GM12878 (cell line): ENCODE data around the gene CHST13. TPM values are rescaled to one million over a fixed set of nuclear protein-coding genes. Genes with fewer than 3 reads are reported as not detected.

Experiments
- ATAC-seq: fragments of 200-7000 bp; cut with Tn5 transposase; 3 replicates; pipeline ENCODE4 v1.9.1; 2020; ENCODE audit warnings: mild to moderate bottlenecking, moderate library complexity
- Bru-seq: library from RNA; stranded (reverse); fragments of 400-500 nt; gene quantifications from one replicate; lab custom pipeline; 2021; lab: Mats Ljungman, UMichigan
- BruChase-seq, 2 experiments: library from RNA; stranded (reverse); fragments of 400-500 nt; gene quantifications; one replicate each; lab custom pipeline; 2021; lab: Mats Ljungman, UMichigan
- BruUV-seq: library from RNA; stranded (reverse); fragments of 400-500 nt; replicated peaks from 2 replicates; lab custom pipeline; 2021; lab: Mats Ljungman, UMichigan
- CTCF ChIA-PET: fragments of 300-600 bp; sonication (Branson Sonifier 250); formaldehyde crosslinking; extraction: SDS; loops from one replicate; lab custom pipeline; 2021; ENCODE audit warnings: inconsistent platforms; lab: Yijun Ruan, JAX
- POLR2A ChIA-PET: fragments of 350-600 bp; formaldehyde crosslinking; extraction: SDS; loops from one replicate; lab custom pipeline; 2021; ENCODE audit warnings: inconsistent platforms; lab: Charles Lee
- RAD21 ChIA-PET: fragments of 300-600 bp; sonication (Branson Sonifier 250); formaldehyde crosslinking; loops from one replicate; lab custom pipeline; 2023; ENCODE audit warnings: antibody characterized with exemption; ENCODE audit not compliant: unreplicated experiment; lab: Charles Lee
- SMC1A ChIA-PET: fragments of 300-600 bp; sonication (Branson Sonifier 250); formaldehyde crosslinking; loops from one replicate; lab custom pipeline; 2023; ENCODE audit not compliant: unreplicated experiment, uncharacterized antibody; lab: Charles Lee
- DNase-seq: peaks from one replicate; pipeline ENCODE4 v3.0.0-alpha.2; 2011; ENCODE audit warnings: low read depth, low spot score
- FAIRE-seq: peaks from 3 replicates; lab custom pipeline; 2011; peaks lifted over from hg19 to GRCh38; lab: Jason Lieb, UNC
- H2AFZ ChIP-seq: 2 replicates; pipeline ENCODE4 v1.6.0; 2011; ENCODE audit warnings: low read depth, low read length, control low read depth; ENCODE audit not compliant: control insufficient read depth
- H3K27ac ChIP-seq: 2 replicates; pipeline ENCODE4 v1.5.1; 2011; ENCODE audit warnings: control low read depth; ENCODE audit not compliant: control insufficient read depth, insufficient read depth
- H3K27me3 ChIP-seq, 2 experiments: replicated peaks in 1 of 2; 2 replicates each; pipeline versions ENCODE4 v1.6.0 to v1.6.1; 2011; ENCODE audit warnings: low read length in 1 of 2; ENCODE audit not compliant: control insufficient read depth in 2 of 2, insufficient read depth in 2 of 2
- H3K36me3 ChIP-seq, 2 experiments: 2 replicates each; pipeline ENCODE4 v1.5.1; 2011; ENCODE audit warnings: low read length in 1 of 2; ENCODE audit not compliant: control insufficient read depth in 2 of 2, insufficient read depth in 2 of 2
- H3K4me1 ChIP-seq: 2 replicates; pipeline ENCODE4 v1.6.1; 2011; ENCODE audit warnings: mild to moderate bottlenecking, low read length, moderate library complexity, mixed read lengths; ENCODE audit not compliant: control insufficient read depth, insufficient read depth
- H3K4me2 ChIP-seq: 2 replicates; pipeline ENCODE4 v1.6.0; 2011; ENCODE audit warnings: control low read depth; ENCODE audit not compliant: control insufficient read depth, insufficient read depth
- H3K4me3 ChIP-seq: fragments of 200-600 bp; sonication (generic); 2 replicates; pipeline ENCODE4 v1.5.1; 2016
- H3K79me2 ChIP-seq: 2 replicates; pipeline ENCODE4 v1.6.0; 2011; ENCODE audit warnings: low read length; ENCODE audit not compliant: control insufficient read depth, insufficient read depth
- H3K9ac ChIP-seq: 2 replicates; pipeline ENCODE4 v1.8.0; 2011; ENCODE audit warnings: low read length, control low read depth, mixed read lengths; ENCODE audit not compliant: control insufficient read depth, insufficient read depth
- H3K9me3 ChIP-seq: replicated peaks from 3 replicates; pipeline ENCODE4 v1.5.1; 2011; ENCODE audit warnings: mild to moderate bottlenecking, low read length; ENCODE audit not compliant: control insufficient read depth, insufficient read depth
- H4K20me1 ChIP-seq: 2 replicates; pipeline ENCODE4 v1.6.0; 2011; ENCODE audit not compliant: control insufficient read depth, insufficient read depth
- ASH2L ChIP-seq: fragments of 300-600, 200-600 bp; sonication (generic); IDR thresholded peaks from 2 replicates; pipeline ENCODE4 v1.6.1; 2017; ENCODE audit warnings: low read depth, mild to moderate bottlenecking, borderline replicate concordance
- BACH1 ChIP-seq: fragments of 450-650 bp; IDR thresholded peaks from 2 replicates; pipeline ENCODE4 v1.6.1; 2017; ENCODE audit warnings: mild to moderate bottlenecking, borderline replicate concordance
- EZH2 ChIP-seq: IDR thresholded peaks from 2 replicates; pipeline ENCODE4 v1.6.1; 2012; ENCODE audit warnings: low read depth, mild to moderate bottlenecking, control low read depth, inconsistent platforms, low read length, borderline replicate concordance; ENCODE audit not compliant: control insufficient read depth
- RFX5 ChIP-seq: IDR thresholded peaks from 2 replicates; pipeline ENCODE4 v1.6.1; 2011; ENCODE audit warnings: low read depth, low read length, improper control_type of control experiment
- SREBF2 ChIP-seq: IDR thresholded peaks from 2 replicates; pipeline ENCODE4 v1.6.1; 2012; ENCODE audit warnings: mild to moderate bottlenecking, low read length
- STAT3 ChIP-seq: IDR thresholded peaks from 2 replicates; pipeline ENCODE4 v1.6.1; 2011; ENCODE audit warnings: low read depth, low read length, improper control_type of control experiment
- ZBED1 ChIP-seq: IDR thresholded peaks from 2 replicates; pipeline ENCODE4 v1.6.1; 2016; ENCODE audit warnings: borderline replicate concordance
- WGBS: methylation state at CpG from one replicate; pipeline ENCODE4 v1.1.6; 2016; ENCODE audit warnings: low lambda C conversion rate; ENCODE audit not compliant: insufficient replicate concordance, insufficient coverage; ENCODE audit errors: missing lambda C conversion rate; 5-methylcytosine and 5-hydroxymethylcytosine counted together
- in situ Hi-C: fragments of 300-500 bp; cut with MboI; formaldehyde crosslinking; loops from 9 replicates; pipeline ENCODE4 v1.14.3; 2018; ENCODE audit warnings: mixed read lengths
- intact Hi-C: fragments of 100-400 bp; cut with micrococcal nuclease; formaldehyde crosslinking; loops from one replicate; pipeline ENCODE4 v1.14.2; 2022; ENCODE audit not compliant: unreplicated experiment
- long read RNA-seq, 2 experiments: library from polyadenylated mRNA; unstranded; transcript quantifications; one replicate each; pipeline ENCODE4 v2.0.0, GENCODE V29; 2019 to 2020
- polyA minus RNA-seq, 3 experiments: library from RNA; depleted of rRNA, polyadenylated mRNA; stranded (reverse); fragments of >200 nt; gene quantifications; 2 replicates each; pipeline ENCODE4 v1.2.3, GENCODE V29; 2011
- polyA plus RNA-seq, 11 experiments: library from polyadenylated mRNA; depleted of rRNA in 4 of 11; unstranded in 6 of 11; stranded (reverse) in 5 of 11; fragments of >200 nt; fragmentation: Nextera tagmentation in 4 of 11; fragmentation: Illumina TruSeq in 1 of 11; extraction: Ambion mirVana in 4 of 11; extraction: Trizol in 1 of 11; gene quantifications; 1 replicate in 1 of 11; 2 replicates in 10 of 11; pipeline versions ENCODE4 v1.2.1 to v1.2.3, GENCODE V29; 2011 to 2016; ENCODE audit warnings: inconsistent platforms in 2 of 11, missing spikeins in 2 of 11, low read depth in 1 of 11
- total RNA-seq, 4 experiments: library from RNA; depleted of rRNA in 3 of 4; stranded (reverse); fragments of >200 nt in 3 of 4; fragmentation: Illumina TruSeq in 1 of 4; extraction: Trizol in 1 of 4; gene quantifications; 2 replicates each; pipeline versions ENCODE4 v1.2.1 to v1.2.3, GENCODE V29; 2013 to 2021
- TF ChIP-seq, protein P1 (sequence below): fragments of 450-650 bp; IDR thresholded peaks from 2 replicates; pipeline ENCODE4 v1.6.1; 2018; ENCODE audit warnings: borderline replicate concordance, mild to moderate bottlenecking; ENCODE audit not compliant: partially characterized antibody
- TF ChIP-seq, protein P2 (sequence below): IDR thresholded peaks from 2 replicates; pipeline ENCODE4 v1.6.1; 2012; ENCODE audit warnings: low read depth, low read length, improper control_type of control experiment
- TF ChIP-seq, protein P3 (sequence below): fragments of 450-650 bp; IDR thresholded peaks from 2 replicates; pipeline ENCODE4 v1.6.1; 2017; ENCODE audit warnings: antibody characterized with exemption, mild to moderate bottlenecking, moderate library complexity
- TF ChIP-seq, protein P4 (sequence below): fragments of 450-650 bp; IDR thresholded peaks from 2 replicates; pipeline ENCODE4 v1.6.1; 2017; ENCODE audit warnings: low read depth, mild to moderate bottlenecking, moderate library complexity

Gene CHST13, protein sequence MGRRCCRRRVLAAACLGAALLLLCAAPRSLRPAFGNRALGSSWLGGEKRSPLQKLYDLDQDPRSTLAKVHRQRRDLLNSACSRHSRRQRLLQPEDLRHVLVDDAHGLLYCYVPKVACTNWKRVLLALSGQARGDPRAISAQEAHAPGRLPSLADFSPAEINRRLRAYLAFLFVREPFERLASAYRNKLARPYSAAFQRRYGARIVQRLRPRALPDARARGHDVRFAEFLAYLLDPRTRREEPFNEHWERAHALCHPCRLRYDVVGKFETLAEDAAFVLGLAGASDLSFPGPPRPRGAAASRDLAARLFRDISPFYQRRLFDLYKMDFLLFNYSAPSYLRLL
- not detected in 2 replicates for total RNA-seq (2013; cell fraction: nucleolus; rRNA removed)
- total RNA-seq (2014; rRNA removed) (not detected in 2 replicates), total RNA-seq (2014; rRNA removed; fragmentation: Illumina TruSeq; extraction: Trizol) (not detected in 2 replicates), total RNA-seq (2021) (not detected in 2 replicates), polyA plus RNA-seq (2011; rRNA removed) (not detected in 2 replicates), polyA plus RNA-seq (2014; fragmentation: Illumina TruSeq; extraction: Trizol) (not detected in 2 replicates), polyA plus RNA-seq (2014; fragmentation: Nextera tagmentation; extraction: Ambion mirVana) (not detected), polyA plus RNA-seq (2014; rRNA removed) (not detected in 2 replicates), polyA plus RNA-seq (2016; fragmentation: Nextera tagmentation; extraction: Ambion mirVana) (not detected), polyA minus RNA-seq (2011; rRNA and poly(A)+ RNA removed) (not detected in 2 replicates), Bru-seq, nascent RNA (percentile 5 among the genes with signal in this experiment), BruChase-seq, experiment 1, labeled RNA remaining after a 6-hour chase (not detected), BruChase-seq, experiment 2, labeled RNA remaining after a 2-hour chase (percentile 8 among the genes with signal in this experiment)
- not detected for polyA plus RNA-seq (2011; ENCODE audit: low read depth)
- not detected in 2 replicates for polyA plus RNA-seq (2011; cell fraction: cytosol; rRNA removed)
- polyA plus RNA-seq (2011; cell fraction: nucleus; rRNA removed), result not detected in 2 replicates
- not detected in 2 replicates for polyA plus RNA-seq (2012)
- not detected in 2 replicates for polyA minus RNA-seq (2011; cell fraction: cytosol; rRNA and poly(A)+ RNA removed)
- not detected in 2 replicates for polyA minus RNA-seq (2011; cell fraction: nucleus; rRNA and poly(A)+ RNA removed)
- long read RNA-seq, experiment 1, result 0 reads
- long read RNA-seq, experiment 2, result 0 reads

DNA sequence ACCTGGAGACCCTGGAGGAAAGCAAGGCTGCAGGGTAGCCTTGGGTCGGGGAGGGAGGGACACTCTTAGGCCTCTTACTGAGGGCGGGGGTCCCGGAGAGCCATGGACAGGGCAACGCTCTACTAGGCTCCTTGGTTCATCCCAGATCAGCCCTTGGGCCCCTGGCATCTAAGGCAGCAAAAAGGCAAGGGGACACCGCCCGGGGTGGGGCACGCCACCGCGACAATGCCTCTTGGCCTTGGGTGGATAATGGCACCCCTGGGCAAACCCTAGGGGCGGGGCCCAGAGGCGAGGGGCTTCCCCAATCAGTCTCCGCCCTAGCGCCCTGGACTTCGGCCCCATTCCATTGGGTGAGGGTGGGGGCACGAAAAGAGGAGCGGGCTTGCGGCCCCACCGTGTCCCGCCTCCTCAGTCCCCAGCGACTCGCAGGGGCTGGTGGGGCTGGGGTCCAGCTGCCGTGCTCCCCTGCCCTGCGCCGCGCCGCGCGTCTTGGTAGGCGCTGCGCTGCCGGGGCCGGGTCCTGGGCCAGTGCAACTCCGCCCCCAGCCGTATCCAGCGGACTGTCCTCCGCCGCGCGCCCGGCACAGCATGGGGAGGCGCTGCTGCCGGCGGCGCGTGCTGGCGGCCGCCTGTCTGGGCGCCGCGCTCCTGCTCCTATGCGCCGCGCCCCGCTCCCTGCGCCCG, at the start of gene CHST13:
CHST13 (plus strand) TSS at position 411 of the 684 bp plus-strand sequence; CDS start at position 589, 178 bp downstream.
- H3K79me2 ChIP-seq, result no peaks in the 10 kb centered on the region
- H3K4me2 ChIP-seq, result no peak within 1 kb of the TSS
- SMC1A ChIA-PET, result no interaction called here
- BruUV-seq, result no TSS peak
- CTCF ChIA-PET, result interaction anchor here (0.9 to 2.4 kb wide), 4 partner anchors 932 to 1023 kb away, joined by 4 to 19 read pairs (median 6); no protein-coding TSS in a partner anchor
- WGBS, result 16% methylated on average over 52 of the region's 56 CpGs
- FAIRE-seq, result no peak
- RAD21 ChIA-PET, result no interaction called here
- no peaks in the 10 kb centered on the region for H3K9me3 ChIP-seq
- in situ Hi-C loops (no loop called here), intact Hi-C loops (no loop called here)
- no peaks in the 10 kb centered on the region for H3K36me3 ChIP-seq
- no peak for ATAC-seq
- POLR2A ChIA-PET, result no interaction called here
- DNase-seq, result no peak
- H3K9ac ChIP-seq, result no peak within 1 kb of the TSS
- H3K27ac ChIP-seq, result no peak within 1 kb of the TSS
- no peak within 1 kb of the TSS for H2AFZ ChIP-seq
- no peaks in the 10 kb centered on the region; a peak in 1 of 4 replicates for H3K27me3 ChIP-seq
- no peaks in the 10 kb centered on the region for H3K4me1 ChIP-seq
- no peak within 1 kb of the TSS for H3K4me3 ChIP-seq
- H4K20me1 ChIP-seq, result no peaks in the 10 kb centered on the region
- TF ChIP-seq, protein P1, sequence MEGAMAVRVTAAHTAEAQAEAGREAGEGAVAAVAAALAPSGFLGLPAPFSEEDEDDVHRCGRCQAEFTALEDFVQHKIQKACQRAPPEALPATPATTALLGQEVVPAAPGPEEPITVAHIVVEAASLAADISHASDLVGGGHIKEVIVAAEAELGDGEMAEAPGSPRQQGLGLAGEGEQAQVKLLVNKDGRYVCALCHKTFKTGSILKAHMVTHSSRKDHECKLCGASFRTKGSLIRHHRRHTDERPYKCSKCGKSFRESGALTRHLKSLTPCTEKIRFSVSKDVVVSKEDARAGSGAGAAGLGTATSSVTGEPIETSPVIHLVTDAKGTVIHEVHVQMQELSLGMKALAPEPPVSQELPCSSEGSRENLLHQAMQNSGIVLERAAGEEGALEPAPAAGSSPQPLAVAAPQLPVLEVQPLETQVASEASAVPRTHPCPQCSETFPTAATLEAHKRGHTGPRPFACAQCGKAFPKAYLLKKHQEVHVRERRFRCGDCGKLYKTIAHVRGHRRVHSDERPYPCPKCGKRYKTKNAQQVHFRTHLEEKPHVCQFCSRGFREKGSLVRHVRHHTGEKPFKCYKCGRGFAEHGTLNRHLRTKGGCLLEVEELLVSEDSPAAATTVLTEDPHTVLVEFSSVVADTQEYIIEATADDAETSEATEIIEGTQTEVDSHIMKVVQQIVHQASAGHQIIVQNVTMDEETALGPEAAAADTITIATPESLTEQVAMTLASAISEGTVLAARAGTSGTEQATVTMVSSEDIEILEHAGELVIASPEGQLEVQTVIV, result no peak
- TF ChIP-seq, protein P2, sequence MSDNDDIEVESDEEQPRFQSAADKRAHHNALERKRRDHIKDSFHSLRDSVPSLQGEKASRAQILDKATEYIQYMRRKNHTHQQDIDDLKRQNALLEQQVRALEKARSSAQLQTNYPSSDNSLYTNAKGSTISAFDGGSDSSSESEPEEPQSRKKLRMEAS, result no peak
- TF ChIP-seq BACH1 (no peak), ASH2L (no peak), STAT3 (no peak), EZH2 (no peak), SREBF2 (no peak), ZBED1 (no peak), RFX5 (no peak)
- TF ChIP-seq, protein P3, sequence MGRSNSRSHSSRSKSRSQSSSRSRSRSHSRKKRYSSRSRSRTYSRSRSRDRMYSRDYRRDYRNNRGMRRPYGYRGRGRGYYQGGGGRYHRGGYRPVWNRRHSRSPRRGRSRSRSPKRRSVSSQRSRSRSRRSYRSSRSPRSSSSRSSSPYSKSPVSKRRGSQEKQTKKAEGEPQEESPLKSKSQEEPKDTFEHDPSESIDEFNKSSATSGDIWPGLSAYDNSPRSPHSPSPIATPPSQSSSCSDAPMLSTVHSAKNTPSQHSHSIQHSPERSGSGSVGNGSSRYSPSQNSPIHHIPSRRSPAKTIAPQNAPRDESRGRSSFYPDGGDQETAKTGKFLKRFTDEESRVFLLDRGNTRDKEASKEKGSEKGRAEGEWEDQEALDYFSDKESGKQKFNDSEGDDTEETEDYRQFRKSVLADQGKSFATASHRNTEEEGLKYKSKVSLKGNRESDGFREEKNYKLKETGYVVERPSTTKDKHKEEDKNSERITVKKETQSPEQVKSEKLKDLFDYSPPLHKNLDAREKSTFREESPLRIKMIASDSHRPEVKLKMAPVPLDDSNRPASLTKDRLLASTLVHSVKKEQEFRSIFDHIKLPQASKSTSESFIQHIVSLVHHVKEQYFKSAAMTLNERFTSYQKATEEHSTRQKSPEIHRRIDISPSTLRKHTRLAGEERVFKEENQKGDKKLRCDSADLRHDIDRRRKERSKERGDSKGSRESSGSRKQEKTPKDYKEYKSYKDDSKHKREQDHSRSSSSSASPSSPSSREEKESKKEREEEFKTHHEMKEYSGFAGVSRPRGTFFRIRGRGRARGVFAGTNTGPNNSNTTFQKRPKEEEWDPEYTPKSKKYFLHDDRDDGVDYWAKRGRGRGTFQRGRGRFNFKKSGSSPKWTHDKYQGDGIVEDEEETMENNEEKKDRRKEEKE, result no peak
- TF ChIP-seq, protein P4, sequence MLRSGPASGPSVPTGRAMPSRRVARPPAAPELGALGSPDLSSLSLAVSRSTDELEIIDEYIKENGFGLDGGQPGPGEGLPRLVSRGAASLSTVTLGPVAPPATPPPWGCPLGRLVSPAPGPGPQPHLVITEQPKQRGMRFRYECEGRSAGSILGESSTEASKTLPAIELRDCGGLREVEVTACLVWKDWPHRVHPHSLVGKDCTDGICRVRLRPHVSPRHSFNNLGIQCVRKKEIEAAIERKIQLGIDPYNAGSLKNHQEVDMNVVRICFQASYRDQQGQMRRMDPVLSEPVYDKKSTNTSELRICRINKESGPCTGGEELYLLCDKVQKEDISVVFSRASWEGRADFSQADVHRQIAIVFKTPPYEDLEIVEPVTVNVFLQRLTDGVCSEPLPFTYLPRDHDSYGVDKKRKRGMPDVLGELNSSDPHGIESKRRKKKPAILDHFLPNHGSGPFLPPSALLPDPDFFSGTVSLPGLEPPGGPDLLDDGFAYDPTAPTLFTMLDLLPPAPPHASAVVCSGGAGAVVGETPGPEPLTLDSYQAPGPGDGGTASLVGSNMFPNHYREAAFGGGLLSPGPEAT, result no peak
